MM.1S (cell line): Measurements from ENCODE around the gene LRMDA.

ENCODE experiments used
- DNase-seq: peaks from one replicate; pipeline ENCODE4 v3.0.0-alpha.2; 2015
- H2AFZ ChIP-seq: fragments of 300-600 bp; sonication (generic); 2 replicates; pipeline ENCODE4 v1.6.0; 2016; ENCODE audit warnings: antibody characterized with exemption, low read length
- H3F3A ChIP-seq: fragments of 300-600 bp; sonication (generic); 2 replicates; pipeline ENCODE4 v1.6.1; 2016; ENCODE audit warnings: mild to moderate bottlenecking, antibody characterized with exemption, low read length, moderate library complexity, mixed read lengths; ENCODE audit not compliant: insufficient read depth
- H3K27ac ChIP-seq: fragments of 300-600 bp; sonication (generic); 2 replicates; pipeline ENCODE4 v1.5.1; 2016; ENCODE audit warnings: mild to moderate bottlenecking, low read length
- H3K27me3 ChIP-seq: fragments of 300-600 bp; sonication (generic); replicated peaks from 2 replicates; pipeline ENCODE4 v1.6.0; 2016; ENCODE audit warnings: low read length; ENCODE audit not compliant: insufficient read depth
- H3K36me3 ChIP-seq: fragments of 300-600 bp; sonication (generic); replicated peaks from 2 replicates; pipeline ENCODE4 v1.6.1; 2016; ENCODE audit warnings: mild to moderate bottlenecking, low read length, mixed read lengths; ENCODE audit not compliant: insufficient read depth
- H3K4me1 ChIP-seq: fragments of 300-600 bp; sonication (generic); 2 replicates; pipeline ENCODE4 v1.6.1; 2016; ENCODE audit warnings: low read length, mixed read lengths
- H3K4me2 ChIP-seq: fragments of 300-600 bp; sonication (generic); 2 replicates; pipeline ENCODE4 v1.6.0; 2016; ENCODE audit warnings: low read depth, low read length
- H3K4me3 ChIP-seq: fragments of 300-600 bp; sonication (generic); 2 replicates; pipeline ENCODE4 v1.5.1; 2016; ENCODE audit warnings: low read length, mixed read lengths
- H3K79me2 ChIP-seq: fragments of 300-600 bp; sonication (generic); 2 replicates; pipeline ENCODE4 v1.6.1; 2016; ENCODE audit warnings: mixed run types, low read length, mixed read lengths
- H3K9ac ChIP-seq: fragments of 300-600 bp; sonication (generic); 2 replicates; pipeline ENCODE4 v1.6.1; 2016; ENCODE audit warnings: low read length, mixed read lengths
- H3K9me2 ChIP-seq: fragments of 300-600 bp; sonication (generic); replicated peaks from 2 replicates; pipeline ENCODE4 v1.6.1; 2016; ENCODE audit warnings: mild to moderate bottlenecking, low read length, mixed read lengths; ENCODE audit not compliant: insufficient read depth
- H3K9me3 ChIP-seq: fragments of 300-600 bp; sonication (generic); replicated peaks from 2 replicates; pipeline ENCODE4 v1.6.1; 2016; ENCODE audit warnings: mild to moderate bottlenecking, low read length, mixed read lengths; ENCODE audit not compliant: insufficient read depth
- H4K20me1 ChIP-seq: fragments of 300-600 bp; sonication (generic); 2 replicates; pipeline ENCODE4 v1.6.1; 2016; ENCODE audit warnings: mild to moderate bottlenecking, low read length, moderate library complexity, mixed read lengths; ENCODE audit not compliant: insufficient read depth
- CTCF ChIP-seq: fragments of 300-600 bp; sonication (generic); IDR thresholded peaks from 2 replicates; pipeline ENCODE4 v1.5.1; 2016; ENCODE audit warnings: antibody characterized with exemption, low read length, mixed read lengths
- EZH2 ChIP-seq: fragments of 300-600 bp; sonication (generic); optimal IDR thresholded peaks from 2 replicates; pipeline ENCODE3; 2017; ENCODE audit warnings: low read depth, mild to moderate bottlenecking, antibody characterized with exemption, low read length, mixed read lengths
- EZH2phosphoT487 ChIP-seq: fragments of 300-600 bp; sonication (generic); IDR thresholded peaks from 2 replicates; pipeline ENCODE4 v1.6.1; 2018; ENCODE audit warnings: antibody characterized with exemption, low read length

LRMDA gene

GRCh38 chr10:75548356-75548755 lies 116.9 kb downstream of the LRMDA start:
- Histone ChIP-seq H3K4me1 (peaks cover 27% of the 10 kb centered on the region), H3K4me3 (no peak overlapping the region), H2AFZ (no peak overlapping the region), H3K36me3 (no peaks in the 10 kb centered on the region), H3K9me2 (no peaks in the 10 kb centered on the region), H3K4me2 (no peak overlapping the region), H3K27me3 (no peaks in the 10 kb centered on the region), H3K79me2 (no peaks in the 10 kb centered on the region), H3K9me3 (no peaks in the 10 kb centered on the region), H4K20me1 (no peaks in the 10 kb centered on the region), H3F3A (peaks cover 7% of the 10 kb centered on the region), H3K9ac (no peak overlapping the region), H3K27ac (no peak overlapping the region)
- no peak for DNase-seq
- TF ChIP-seq CTCF = no peak
- TF ChIP-seq EZH2phosphoT487 = no peak
- no peak for TF ChIP-seq EZH2

GRCh38 chr10:75550191-75550590 lies 118.8 kb downstream of the LRMDA start:
- Histone ChIP-seq H3K36me3 (no peaks in the 10 kb centered on the region), H3F3A (peaks cover 7% of the 10 kb centered on the region), H3K79me2 (no peaks in the 10 kb centered on the region), H2AFZ (no peak overlapping the region), H3K27me3 (no peaks in the 10 kb centered on the region), H3K4me1 (peaks cover 27% of the 10 kb centered on the region), H3K27ac (no peak overlapping the region), H3K9me2 (no peaks in the 10 kb centered on the region), H3K4me2 (no peak overlapping the region), H3K9me3 (no peaks in the 10 kb centered on the region), H3K4me3 (no peak overlapping the region), H4K20me1 (no peaks in the 10 kb centered on the region), H3K9ac (no peak overlapping the region)
- no peak for TF ChIP-seq CTCF
- TF ChIP-seq EZH2phosphoT487 = no peak
- no peak for TF ChIP-seq EZH2
- DNase-seq = no peak

- H3K9me3 ChIP-seq = no peaks in the 10 kb centered on the region
- H3K27me3 ChIP-seq = no peaks in the 10 kb centered on the region
- TF ChIP-seq CTCF (no peak), EZH2 (no peak), EZH2phosphoT487 (no peak)
- H3K27ac ChIP-seq = no peak overlapping the region
- no peaks in the 10 kb centered on the region for H4K20me1 ChIP-seq
- peaks cover under 1% of the 10 kb centered on the region; the same call in 1 of the 2 replicates for H3F3A ChIP-seq
- H3K36me3 ChIP-seq = no peaks in the 10 kb centered on the region
- H3K9me2 ChIP-seq = no peaks in the 10 kb centered on the region
- DNase-seq = no peak
- no peak overlapping the region for H3K9ac ChIP-seq
- H3K4me3 ChIP-seq = no peak overlapping the region
- no peak overlapping the region for H2AFZ ChIP-seq
- peaks cover 12% of the 10 kb centered on the region for H3K4me1 ChIP-seq
- H3K79me2 ChIP-seq = no peaks in the 10 kb centered on the region
- H3K4me2 ChIP-seq = no peak overlapping the region
These were observed 120.7 kb downstream of the LRMDA start for GRCh38 chr10:75552171-75552570.
